A673 (cell line): ENCODE results near the gene TM4SF18. TPM values are rescaled to one million over a fixed set of nuclear protein-coding genes. Genes with fewer than 3 reads are reported as not detected.

Experiments used
- BruUV-seq: library from RNA; stranded (reverse); fragments of 400-500 nt; replicated peaks from 2 replicates; lab custom pipeline; 2021; lab: Mats Ljungman, UMichigan
- CTCF ChIA-PET: fragments of 300-600 bp; sonication (Branson Sonifier 250); formaldehyde crosslinking; loops from one replicate; lab custom pipeline; 2022; ENCODE audit warnings: antibody characterized with exemption; lab: Charles Lee
- POLR2A ChIA-PET: fragments of 300-600 bp; sonication (Branson Sonifier 250); formaldehyde crosslinking; loops from one replicate; lab custom pipeline; 2022; ENCODE audit warnings: antibody characterized with exemption; ENCODE audit not compliant: low non-redundant PET; lab: Charles Lee
- DNase-seq: peaks from one replicate; pipeline ENCODE4 v3.0.0-alpha.2; 2015; ENCODE audit warnings: low spot score
- H3K27ac ChIP-seq: fragments of 200-600 bp; sonication (generic); 2 replicates; pipeline ENCODE4 v1.5.1; 2016; ENCODE audit warnings: mixed run types, low read depth, mild to moderate bottlenecking, mixed read lengths, antibody characterized with exemption, low read length; ENCODE audit not compliant: poor library complexity, severe bottlenecking
- H3K27me3 ChIP-seq: fragments of 200-600 bp; sonication (generic); replicated peaks from 2 replicates; pipeline ENCODE4 v1.6.1; 2017; ENCODE audit warnings: mixed run types, low read depth, mild to moderate bottlenecking, mixed read lengths, antibody characterized with exemption, low read length; ENCODE audit not compliant: insufficient read depth, poor library complexity
- H3K36me3 ChIP-seq: fragments of 200-600 bp; sonication (generic); 2 replicates; pipeline ENCODE4 v1.6.1; 2016; ENCODE audit warnings: mixed run types, mild to moderate bottlenecking, mixed read lengths, antibody characterized with exemption, low read length; ENCODE audit not compliant: insufficient read depth, poor library complexity, severe bottlenecking
- H3K4me1 ChIP-seq: fragments of 200-600 bp; sonication (generic); 2 replicates; pipeline ENCODE4 v1.6.1; 2017; ENCODE audit warnings: mixed run types, mild to moderate bottlenecking, mixed read lengths, antibody characterized with exemption, low read length; ENCODE audit not compliant: insufficient read depth, poor library complexity, severe bottlenecking
- H3K4me3 ChIP-seq: fragments of 200-600 bp; sonication (generic); 2 replicates; pipeline ENCODE4 v1.5.1; 2016; ENCODE audit warnings: low read depth, mixed run types, mild to moderate bottlenecking, mixed read lengths, low read length; ENCODE audit not compliant: poor library complexity, severe bottlenecking
- H3K9me3 ChIP-seq: fragments of 200-600 bp; sonication (generic); 2 replicates; pipeline ENCODE4 v1.6.1; 2016; ENCODE audit warnings: mixed run types, low read depth, mild to moderate bottlenecking, mixed read lengths, antibody characterized with exemption, low read length; ENCODE audit not compliant: poor library complexity, severe bottlenecking
- EZH2 ChIP-seq: fragments of 200-600 bp; sonication (generic); IDR thresholded peaks from 2 replicates; pipeline ENCODE4 v1.6.1; 2017; ENCODE audit warnings: borderline replicate concordance, low read depth, mild to moderate bottlenecking, mixed read lengths, antibody characterized with exemption, low read length; ENCODE audit not compliant: poor library complexity, severe bottlenecking
- intact Hi-C: fragments of 100-400 bp; cut with micrococcal nuclease; formaldehyde crosslinking; loops from one replicate; pipeline ENCODE4 v1.10.0; 2022; ENCODE audit not compliant: unreplicated experiment
- total RNA-seq: library from RNA; stranded (reverse); gene quantifications from 2 replicates; pipeline ENCODE4 v1.2.3, GENCODE V29; 2021
- TF ChIP-seq, protein P1 (sequence below): fragments of 300-800, 200-600 bp; sonication (generic); conservative IDR thresholded peaks from 2 replicates; pipeline ENCODE4 v1.5.1; 2017; ENCODE audit warnings: low read depth, mild to moderate bottlenecking, antibody characterized with exemption, low read length, moderate library complexity, mixed read lengths

The TM4SF18 gene
- total RNA-seq, 1 experiment from 2014 or later: 1.5 TPM

- Histone ChIP-seq H3K4me3 (no peak overlapping the region), H3K36me3 (no peaks in the 10 kb centered on the region), H3K27ac (no peak overlapping the region), H3K9me3 (no peaks in the 10 kb centered on the region), H3K27me3 (no peaks in the 10 kb centered on the region), H3K4me1 (no peaks in the 10 kb centered on the region)
- ChIA-PET CTCF (no interaction called here), POLR2A (no interaction called here)
- TF ChIP-seq, protein P1, sequence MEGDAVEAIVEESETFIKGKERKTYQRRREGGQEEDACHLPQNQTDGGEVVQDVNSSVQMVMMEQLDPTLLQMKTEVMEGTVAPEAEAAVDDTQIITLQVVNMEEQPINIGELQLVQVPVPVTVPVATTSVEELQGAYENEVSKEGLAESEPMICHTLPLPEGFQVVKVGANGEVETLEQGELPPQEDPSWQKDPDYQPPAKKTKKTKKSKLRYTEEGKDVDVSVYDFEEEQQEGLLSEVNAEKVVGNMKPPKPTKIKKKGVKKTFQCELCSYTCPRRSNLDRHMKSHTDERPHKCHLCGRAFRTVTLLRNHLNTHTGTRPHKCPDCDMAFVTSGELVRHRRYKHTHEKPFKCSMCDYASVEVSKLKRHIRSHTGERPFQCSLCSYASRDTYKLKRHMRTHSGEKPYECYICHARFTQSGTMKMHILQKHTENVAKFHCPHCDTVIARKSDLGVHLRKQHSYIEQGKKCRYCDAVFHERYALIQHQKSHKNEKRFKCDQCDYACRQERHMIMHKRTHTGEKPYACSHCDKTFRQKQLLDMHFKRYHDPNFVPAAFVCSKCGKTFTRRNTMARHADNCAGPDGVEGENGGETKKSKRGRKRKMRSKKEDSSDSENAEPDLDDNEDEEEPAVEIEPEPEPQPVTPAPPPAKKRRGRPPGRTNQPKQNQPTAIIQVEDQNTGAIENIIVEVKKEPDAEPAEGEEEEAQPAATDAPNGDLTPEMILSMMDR: no peak
- TF ChIP-seq EZH2: no peak
- no peak for DNase-seq
- intact Hi-C loops: no loop called here
- no TSS peak for BruUV-seq
These were observed 32.6 kb upstream of the TM4SF18 start for GRCh38 chr3:149366031-149366430.

DNA sequence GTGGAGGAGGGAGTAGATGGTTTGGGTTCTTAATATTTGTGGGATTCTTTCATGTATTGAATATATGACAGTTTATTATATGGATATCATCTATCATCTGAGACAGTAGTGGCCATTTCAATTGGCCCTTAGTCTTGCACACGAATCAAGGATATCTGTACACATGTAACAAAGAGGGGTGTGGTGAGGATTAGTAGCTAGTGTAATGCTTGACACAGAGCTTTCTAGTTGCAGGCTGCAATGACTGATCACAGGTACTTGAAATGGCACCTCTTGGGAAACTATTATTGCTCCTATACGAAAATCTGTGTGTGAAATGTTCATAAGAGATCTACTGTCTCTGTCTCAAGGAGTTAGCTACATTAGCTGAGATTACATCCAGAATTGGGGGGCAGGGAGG, 31.2 kb upstream of the TM4SF18 start:
- TF ChIP-seq, protein P1: no peak
- no peak for TF ChIP-seq EZH2
- no peak for DNase-seq
- ChIA-PET POLR2A (no interaction called here), CTCF (no interaction called here)
- no peaks in the 10 kb centered on the region for H3K9me3 ChIP-seq
- no peak overlapping the region for H3K4me3 ChIP-seq
- H3K36me3 ChIP-seq: no peaks in the 10 kb centered on the region
- H3K27ac ChIP-seq: no peak overlapping the region
- no peaks in the 10 kb centered on the region for H3K4me1 ChIP-seq
- BruUV-seq: no TSS peak
- intact Hi-C loops: no loop called here
- no peaks in the 10 kb centered on the region for H3K27me3 ChIP-seq

- CTCF ChIA-PET: no interaction called here
- no TSS peak for BruUV-seq
- intact Hi-C loops: no loop called here
These were observed 29.6 kb upstream of the TM4SF18 start for GRCh38 chr3:149363053-149363452.

More at GRCh38 chr3:149363053-149363452, 29.6 kb upstream of the TM4SF18 start:
- DNase-seq: no peak
- Histone ChIP-seq H3K9me3 (no peaks in the 10 kb centered on the region), H3K4me1 (no peaks in the 10 kb centered on the region), H3K27ac (no peak overlapping the region), H3K27me3 (no peaks in the 10 kb centered on the region), H3K36me3 (no peaks in the 10 kb centered on the region), H3K4me3 (no peak overlapping the region)
- TF ChIP-seq, protein P1: no peak
- no peak for TF ChIP-seq EZH2
- POLR2A ChIA-PET: no interaction called here
